HFF-Myc (cell line): Measurements from ENCODE around the gene PRKCA.
"Not testable (repeated sequence)": the region's sequence is repeated elsewhere in the genome, so short reads cannot be mapped to it uniquely, and the experiment has no call there.

Experiments used
- DNase-seq: peaks from one replicate; pipeline ENCODE4 v3.0.0-alpha.2; 2011; ENCODE audit warnings: low read depth; ENCODE audit errors: extremely low read depth
- H3K4me3 ChIP-seq: replicated peaks from 2 replicates; pipeline ENCODE4 v1.5.1; 2011; ENCODE audit warnings: low read depth, mild to moderate bottlenecking, control low read depth, low read length
- TF ChIP-seq, protein P1 (sequence below): IDR thresholded peaks from 2 replicates; pipeline ENCODE4 v1.5.1; 2012; ENCODE audit warnings: mild to moderate bottlenecking, low read depth, low read length, control low read depth; ENCODE audit errors: missing control alignments

Gene PRKCA

DNA sequence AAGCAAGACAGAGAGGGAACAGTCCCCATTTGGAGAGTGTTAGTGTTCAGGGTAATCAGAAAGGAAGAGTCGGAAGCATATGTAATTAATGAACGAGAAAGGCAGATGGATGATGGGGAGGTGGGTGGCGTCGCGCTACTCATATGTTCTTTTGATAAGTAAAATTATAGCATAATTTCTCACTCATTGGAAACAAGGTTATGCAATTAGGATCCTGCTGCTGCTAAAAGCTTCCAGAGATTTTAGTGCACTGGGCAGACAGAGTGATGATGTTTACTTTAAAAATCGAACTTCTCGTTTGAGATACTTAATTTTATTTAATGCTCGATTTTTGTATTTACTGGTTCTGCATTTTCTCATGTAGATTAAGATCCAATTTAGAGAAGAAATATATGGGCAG is 96.2 kb downstream of the PRKCA start:
- no peak for DNase-seq
- H3K4me3 ChIP-seq: no peak overlapping the region
- TF ChIP-seq, protein P1, sequence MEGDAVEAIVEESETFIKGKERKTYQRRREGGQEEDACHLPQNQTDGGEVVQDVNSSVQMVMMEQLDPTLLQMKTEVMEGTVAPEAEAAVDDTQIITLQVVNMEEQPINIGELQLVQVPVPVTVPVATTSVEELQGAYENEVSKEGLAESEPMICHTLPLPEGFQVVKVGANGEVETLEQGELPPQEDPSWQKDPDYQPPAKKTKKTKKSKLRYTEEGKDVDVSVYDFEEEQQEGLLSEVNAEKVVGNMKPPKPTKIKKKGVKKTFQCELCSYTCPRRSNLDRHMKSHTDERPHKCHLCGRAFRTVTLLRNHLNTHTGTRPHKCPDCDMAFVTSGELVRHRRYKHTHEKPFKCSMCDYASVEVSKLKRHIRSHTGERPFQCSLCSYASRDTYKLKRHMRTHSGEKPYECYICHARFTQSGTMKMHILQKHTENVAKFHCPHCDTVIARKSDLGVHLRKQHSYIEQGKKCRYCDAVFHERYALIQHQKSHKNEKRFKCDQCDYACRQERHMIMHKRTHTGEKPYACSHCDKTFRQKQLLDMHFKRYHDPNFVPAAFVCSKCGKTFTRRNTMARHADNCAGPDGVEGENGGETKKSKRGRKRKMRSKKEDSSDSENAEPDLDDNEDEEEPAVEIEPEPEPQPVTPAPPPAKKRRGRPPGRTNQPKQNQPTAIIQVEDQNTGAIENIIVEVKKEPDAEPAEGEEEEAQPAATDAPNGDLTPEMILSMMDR: no peak

DNA sequence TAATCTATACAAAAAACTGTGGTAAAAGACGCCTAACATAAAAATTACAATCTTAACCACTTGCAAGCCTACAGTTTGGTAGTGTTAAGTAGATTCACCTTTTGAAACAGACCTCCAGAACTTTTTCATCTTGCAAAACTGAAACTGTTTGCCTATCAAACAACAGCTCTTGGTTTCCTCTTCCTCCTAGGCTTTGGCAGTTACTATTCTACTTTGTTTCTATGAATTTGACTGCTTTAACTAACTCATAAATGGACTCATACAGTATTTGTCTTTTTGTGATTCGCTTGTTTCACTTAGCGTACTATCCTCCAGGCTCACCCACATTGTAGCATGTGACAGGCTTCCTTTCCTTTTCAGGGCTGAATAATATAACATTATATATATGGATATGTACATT is 97.0 kb downstream of the PRKCA start:
- TF ChIP-seq, protein P1: no peak
- DNase-seq: no peak

DNA sequence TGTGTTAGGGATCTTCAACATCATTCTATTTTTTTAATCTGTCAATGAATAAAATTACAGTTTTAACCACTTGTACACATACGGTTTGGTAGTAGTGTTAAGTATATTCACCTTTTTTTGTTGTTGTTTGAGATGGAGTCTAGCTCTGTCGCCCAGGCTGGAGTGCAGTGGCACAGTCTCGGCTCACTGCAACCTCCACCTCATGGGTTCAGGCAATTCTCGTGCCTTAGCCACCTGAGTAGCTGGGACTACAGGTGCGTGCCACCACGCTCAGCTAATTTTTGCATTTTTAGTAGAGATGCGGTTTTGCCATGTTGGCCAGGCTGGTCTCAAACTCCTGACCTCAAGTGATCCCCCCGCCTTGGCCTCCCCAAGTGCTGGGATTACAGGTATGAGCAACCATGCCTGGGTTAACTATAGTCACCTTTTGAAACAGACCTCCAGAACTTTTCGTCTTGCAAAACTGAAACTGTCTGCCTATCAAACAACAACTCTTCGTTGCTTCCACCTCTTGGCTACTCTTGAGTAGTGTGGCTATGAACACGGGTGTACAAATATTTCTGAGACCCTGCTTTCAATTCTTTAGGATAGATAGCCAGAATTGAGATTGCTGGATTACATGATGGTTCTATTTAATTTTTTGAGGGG is 97.8 kb downstream of the PRKCA start:
- DNase-seq, H3K4me3 ChIP-seq: not testable (repeated sequence)

More for the DNA sequence above, 97.0 kb downstream of the PRKCA start:
- no peak overlapping the region for H3K4me3 ChIP-seq

DNA sequence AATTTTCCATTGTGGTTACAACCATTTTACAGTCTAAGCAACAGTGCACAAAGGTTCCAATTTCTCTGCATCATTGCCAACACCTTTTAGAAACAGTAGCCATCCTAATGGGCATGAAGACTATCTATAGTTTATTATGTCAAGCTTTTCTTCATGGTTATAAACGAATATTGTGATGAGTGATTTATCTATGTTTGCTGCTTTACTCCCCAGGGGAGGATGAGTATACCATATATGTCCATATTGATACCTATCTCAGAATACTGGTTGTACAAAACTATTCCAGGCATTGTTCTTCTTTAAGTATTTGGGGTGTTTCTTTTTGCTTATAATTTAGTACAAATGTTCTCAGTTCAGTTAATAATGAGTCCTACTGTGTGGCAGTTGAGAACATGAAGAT is 98.3 kb downstream of the PRKCA start:
- no peak overlapping the region for H3K4me3 ChIP-seq
- DNase-seq: no peak
- TF ChIP-seq, protein P1: no peak

DNA sequence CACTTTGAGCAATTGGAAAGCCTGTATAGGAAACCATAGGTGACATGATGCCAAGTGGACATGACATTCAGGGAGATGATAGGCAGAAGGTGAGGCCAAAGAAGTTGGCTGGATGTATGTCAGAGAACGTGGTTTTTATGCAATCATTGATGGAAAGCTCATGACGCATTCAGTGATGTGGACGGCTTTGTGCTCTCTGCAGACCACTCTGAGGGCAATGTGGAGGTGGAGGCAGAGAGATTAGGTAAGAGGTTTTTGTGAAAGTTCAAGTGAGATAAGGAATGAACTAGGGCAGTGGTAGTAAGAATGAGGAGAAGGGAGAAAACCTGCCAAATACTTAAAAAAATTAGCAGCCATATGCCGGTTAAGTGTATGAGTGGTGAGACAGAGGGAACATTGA is 99.0 kb downstream of the PRKCA start:
- DNase-seq: no peak
- TF ChIP-seq, protein P1: no peak
- no peak overlapping the region for H3K4me3 ChIP-seq

DNA sequence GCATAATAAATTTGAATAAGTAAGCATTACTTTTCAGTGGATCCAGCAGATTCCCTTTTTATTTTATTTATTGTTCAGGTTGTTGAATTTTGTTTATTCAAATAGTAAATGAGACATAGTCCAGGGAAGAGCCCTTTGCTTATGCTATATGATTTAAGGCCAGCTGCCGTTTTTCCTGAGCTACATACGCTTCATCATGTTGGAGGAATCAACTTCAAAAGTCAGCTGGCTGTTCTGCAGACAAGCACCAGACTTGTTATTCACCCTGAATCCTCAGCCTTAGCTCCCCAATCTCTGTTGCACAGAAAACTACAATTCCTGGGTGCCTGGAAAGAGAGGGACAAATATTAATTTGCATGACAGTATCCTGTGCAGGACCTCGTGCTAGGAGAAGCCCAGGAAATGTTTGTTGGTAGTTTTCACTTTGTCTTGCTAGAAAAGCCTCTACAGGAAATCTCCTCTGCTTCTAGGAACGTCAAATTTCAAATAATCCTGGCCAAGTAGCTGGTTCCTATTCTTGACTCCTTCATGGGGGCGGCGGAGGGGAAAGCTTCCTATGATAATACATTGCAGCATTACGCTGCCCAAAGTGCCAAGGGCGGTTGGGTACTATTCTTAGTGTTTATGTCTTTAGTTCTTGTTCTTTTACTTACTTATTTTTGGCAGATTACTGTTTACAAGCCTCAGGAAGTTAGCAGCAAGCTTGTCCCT is 101.6 kb downstream of the PRKCA start:
- no peak overlapping the region for H3K4me3 ChIP-seq
- TF ChIP-seq, protein P1: no peak
- no peak for DNase-seq

DNA sequence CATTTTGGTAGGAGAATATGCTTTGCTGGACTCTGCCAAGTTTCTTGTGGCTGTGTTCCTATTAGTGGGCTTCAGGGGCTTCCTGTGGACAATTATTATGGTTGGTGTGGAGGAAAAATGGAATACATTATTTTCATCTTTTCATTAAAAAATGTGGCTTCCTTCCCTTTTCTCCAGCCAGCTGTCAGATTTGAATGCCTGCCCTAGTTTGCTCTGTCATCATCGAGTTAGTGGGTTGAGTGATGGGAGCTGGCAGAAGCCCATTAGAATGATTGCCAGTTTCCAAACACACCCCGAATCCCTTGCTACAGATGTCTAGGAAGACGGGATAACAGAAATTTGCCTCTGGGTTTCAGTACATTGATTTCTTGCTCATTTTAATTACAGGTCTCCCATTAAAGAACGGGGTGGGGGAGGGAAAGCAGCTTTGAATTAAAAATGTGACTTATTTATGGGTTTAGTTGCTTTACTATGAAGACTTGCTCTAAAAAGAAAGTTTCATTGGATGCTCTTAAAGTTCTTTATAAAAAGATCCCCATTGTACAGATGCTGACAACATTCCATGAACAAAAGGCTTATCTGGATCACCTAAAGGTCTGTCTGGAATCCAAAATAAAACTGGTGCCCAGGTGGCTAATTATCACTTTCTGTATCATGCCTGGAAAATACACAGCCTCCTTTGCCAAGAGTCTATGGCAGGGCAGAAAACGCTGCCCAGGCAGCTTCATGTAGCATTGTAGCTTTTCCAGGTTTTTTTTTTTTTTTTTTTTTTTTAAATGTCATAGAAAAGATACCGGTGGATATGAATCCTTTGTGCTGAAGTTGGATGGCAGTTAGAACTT is 103.6 kb downstream of the PRKCA start:
- no peak for DNase-seq
- TF ChIP-seq, protein P1: no peak

More for the DNA sequence above, 103.6 kb downstream of the PRKCA start:
- no peak overlapping the region for H3K4me3 ChIP-seq
